GM12878 (cell line): ENCODE results near the gene GPER1.

Experiments used
- BMI1 ChIP-seq: fragments of 450-650 bp; IDR thresholded peaks from 2 replicates; pipeline ENCODE4 v1.6.1; 2016; ENCODE audit warnings: mild to moderate bottlenecking, moderate library complexity, borderline replicate concordance
- BRCA1 ChIP-seq: IDR thresholded peaks from 2 replicates; pipeline ENCODE4 v1.6.1; 2011; ENCODE audit warnings: low read depth, low read length, improper control_type of control experiment
- ETV6 ChIP-seq, 2 experiments: fragments of 450-650 bp in 1 of 2; IDR thresholded peaks in 1 of 2; conservative IDR thresholded peaks in 1 of 2; 2 replicates each; pipeline ENCODE4 v1.6.1; 2014; ENCODE audit warnings: antibody characterized with exemption in 1 of 2, borderline replicate concordance in 1 of 2, low read depth in 1 of 2, mild to moderate bottlenecking in 1 of 2, moderate library complexity in 1 of 2
- EZH2 ChIP-seq: IDR thresholded peaks from 2 replicates; pipeline ENCODE4 v1.6.1; 2012; ENCODE audit warnings: low read depth, mild to moderate bottlenecking, control low read depth, inconsistent platforms, low read length, borderline replicate concordance; ENCODE audit not compliant: control insufficient read depth
- HDAC2 ChIP-seq: fragments of 200-600 bp; sonication (generic); IDR thresholded peaks from 2 replicates; pipeline ENCODE4 v1.6.1; 2017
- JUND ChIP-seq: IDR thresholded peaks from 2 replicates; pipeline ENCODE4 v1.6.1; 2012; ENCODE audit warnings: low read depth, mild to moderate bottlenecking, low read length, improper control_type of control experiment, moderate library complexity
- RAD21 ChIP-seq: IDR thresholded peaks from 2 replicates; pipeline ENCODE4 v1.6.1; 2011; ENCODE audit warnings: mild to moderate bottlenecking, low read depth, low read length, moderate library complexity; ENCODE audit not compliant: insufficient read depth
- SIX5 ChIP-seq: IDR thresholded peaks from 2 replicates; pipeline ENCODE4 v1.6.1; 2011; ENCODE audit warnings: mild to moderate bottlenecking, low read depth, low read length, moderate library complexity; ENCODE audit not compliant: severe bottlenecking
- SP1 ChIP-seq: IDR thresholded peaks from one replicate; pipeline ENCODE4 v1.6.1; 2011; ENCODE audit warnings: low read depth, low read length
- TF ChIP-seq, protein P1 (sequence below): IDR thresholded peaks from 2 replicates; pipeline ENCODE4 v1.6.1; 2012; ENCODE audit warnings: mild to moderate bottlenecking, low read depth, low read length
- TF ChIP-seq, protein P2 (sequence below), 3 experiments: IDR thresholded peaks in 2 of 3; conservative IDR thresholded peaks in 1 of 3; 2 replicates each; pipeline ENCODE4 v1.5.1; 2011; ENCODE audit warnings: low read depth in 3 of 3, low read length in 3 of 3, mild to moderate bottlenecking in 3 of 3, control low read depth in 2 of 3, moderate library complexity in 2 of 3, inconsistent platforms in 1 of 3, mixed read lengths in 1 of 3; ENCODE audit not compliant: control insufficient read depth in 2 of 3, insufficient read depth in 1 of 3; ENCODE audit errors: extremely low read depth in 1 of 3
- TF ChIP-seq, protein P3 (sequence below): IDR thresholded peaks from 2 replicates; pipeline ENCODE4 v1.6.1; 2012; ENCODE audit warnings: low read depth, low read length, improper control_type of control experiment
- TF ChIP-seq, protein P4 (sequence below): IDR thresholded peaks from 2 replicates; pipeline ENCODE4 v1.6.1; 2011; ENCODE audit warnings: borderline replicate concordance, low read depth, mild to moderate bottlenecking, moderate library complexity, low read length; ENCODE audit not compliant: insufficient read depth, poor library complexity, severe bottlenecking

DNA sequence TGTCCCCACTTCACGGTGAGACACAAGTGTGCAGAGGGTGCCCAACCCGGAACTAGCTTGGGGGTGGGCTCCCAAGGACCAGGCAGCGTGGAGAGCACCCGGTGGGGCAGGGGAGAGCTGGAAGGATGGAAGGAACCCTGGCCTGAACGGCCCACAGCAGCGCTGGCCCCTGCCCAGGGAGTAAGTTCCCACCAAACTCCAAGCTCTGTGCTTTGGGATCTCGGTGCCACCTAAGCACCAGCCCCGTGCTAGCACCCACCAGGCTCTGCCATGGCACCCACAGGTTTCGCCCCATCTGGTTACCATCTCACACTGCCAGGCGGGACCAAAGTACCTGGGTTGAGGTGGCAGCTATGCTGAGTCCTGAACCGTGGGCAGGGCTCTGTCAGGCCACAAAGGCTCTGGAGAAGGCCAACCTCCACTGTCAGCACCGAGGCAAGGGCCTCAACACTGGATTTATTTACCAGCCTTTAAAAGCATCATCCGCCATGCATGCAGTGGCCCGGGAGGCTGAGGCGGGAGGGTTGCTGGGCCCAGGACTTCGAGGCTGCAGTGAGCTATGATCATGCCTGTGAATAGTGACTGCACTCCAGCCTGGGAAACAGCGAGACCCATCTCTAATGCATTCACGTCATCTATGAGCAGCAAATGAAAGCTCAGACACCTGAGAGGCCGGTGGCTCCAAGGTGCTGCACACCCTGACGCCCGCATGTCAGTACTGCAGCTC, 16.0 kb downstream of the GPER1 start:
- no peak for TF ChIP-seq SIX5
- TF ChIP-seq, protein P1, sequence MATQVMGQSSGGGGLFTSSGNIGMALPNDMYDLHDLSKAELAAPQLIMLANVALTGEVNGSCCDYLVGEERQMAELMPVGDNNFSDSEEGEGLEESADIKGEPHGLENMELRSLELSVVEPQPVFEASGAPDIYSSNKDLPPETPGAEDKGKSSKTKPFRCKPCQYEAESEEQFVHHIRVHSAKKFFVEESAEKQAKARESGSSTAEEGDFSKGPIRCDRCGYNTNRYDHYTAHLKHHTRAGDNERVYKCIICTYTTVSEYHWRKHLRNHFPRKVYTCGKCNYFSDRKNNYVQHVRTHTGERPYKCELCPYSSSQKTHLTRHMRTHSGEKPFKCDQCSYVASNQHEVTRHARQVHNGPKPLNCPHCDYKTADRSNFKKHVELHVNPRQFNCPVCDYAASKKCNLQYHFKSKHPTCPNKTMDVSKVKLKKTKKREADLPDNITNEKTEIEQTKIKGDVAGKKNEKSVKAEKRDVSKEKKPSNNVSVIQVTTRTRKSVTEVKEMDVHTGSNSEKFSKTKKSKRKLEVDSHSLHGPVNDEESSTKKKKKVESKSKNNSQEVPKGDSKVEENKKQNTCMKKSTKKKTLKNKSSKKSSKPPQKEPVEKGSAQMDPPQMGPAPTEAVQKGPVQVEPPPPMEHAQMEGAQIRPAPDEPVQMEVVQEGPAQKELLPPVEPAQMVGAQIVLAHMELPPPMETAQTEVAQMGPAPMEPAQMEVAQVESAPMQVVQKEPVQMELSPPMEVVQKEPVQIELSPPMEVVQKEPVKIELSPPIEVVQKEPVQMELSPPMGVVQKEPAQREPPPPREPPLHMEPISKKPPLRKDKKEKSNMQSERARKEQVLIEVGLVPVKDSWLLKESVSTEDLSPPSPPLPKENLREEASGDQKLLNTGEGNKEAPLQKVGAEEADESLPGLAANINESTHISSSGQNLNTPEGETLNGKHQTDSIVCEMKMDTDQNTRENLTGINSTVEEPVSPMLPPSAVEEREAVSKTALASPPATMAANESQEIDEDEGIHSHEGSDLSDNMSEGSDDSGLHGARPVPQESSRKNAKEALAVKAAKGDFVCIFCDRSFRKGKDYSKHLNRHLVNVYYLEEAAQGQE = no peak
- TF ChIP-seq, protein P2, sequence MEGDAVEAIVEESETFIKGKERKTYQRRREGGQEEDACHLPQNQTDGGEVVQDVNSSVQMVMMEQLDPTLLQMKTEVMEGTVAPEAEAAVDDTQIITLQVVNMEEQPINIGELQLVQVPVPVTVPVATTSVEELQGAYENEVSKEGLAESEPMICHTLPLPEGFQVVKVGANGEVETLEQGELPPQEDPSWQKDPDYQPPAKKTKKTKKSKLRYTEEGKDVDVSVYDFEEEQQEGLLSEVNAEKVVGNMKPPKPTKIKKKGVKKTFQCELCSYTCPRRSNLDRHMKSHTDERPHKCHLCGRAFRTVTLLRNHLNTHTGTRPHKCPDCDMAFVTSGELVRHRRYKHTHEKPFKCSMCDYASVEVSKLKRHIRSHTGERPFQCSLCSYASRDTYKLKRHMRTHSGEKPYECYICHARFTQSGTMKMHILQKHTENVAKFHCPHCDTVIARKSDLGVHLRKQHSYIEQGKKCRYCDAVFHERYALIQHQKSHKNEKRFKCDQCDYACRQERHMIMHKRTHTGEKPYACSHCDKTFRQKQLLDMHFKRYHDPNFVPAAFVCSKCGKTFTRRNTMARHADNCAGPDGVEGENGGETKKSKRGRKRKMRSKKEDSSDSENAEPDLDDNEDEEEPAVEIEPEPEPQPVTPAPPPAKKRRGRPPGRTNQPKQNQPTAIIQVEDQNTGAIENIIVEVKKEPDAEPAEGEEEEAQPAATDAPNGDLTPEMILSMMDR (IDR thresholded peaks at IDR 0.05 in 2 of 3, conservative IDR thresholded peaks at IDR 0.05 in 1 of 3; ENCODE audit: control insufficient read depth in 2 of 3, extremely low read depth in 1 of 3, insufficient read depth in 1 of 3, low read depth in 3 of 3, low read length in 3 of 3) = no peak
- TF ChIP-seq SP1 = no peak
- no peak for TF ChIP-seq EZH2
- TF ChIP-seq, protein P3, sequence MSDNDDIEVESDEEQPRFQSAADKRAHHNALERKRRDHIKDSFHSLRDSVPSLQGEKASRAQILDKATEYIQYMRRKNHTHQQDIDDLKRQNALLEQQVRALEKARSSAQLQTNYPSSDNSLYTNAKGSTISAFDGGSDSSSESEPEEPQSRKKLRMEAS = no peak
- TF ChIP-seq BRCA1 = no peak
- TF ChIP-seq ETV6 (conservative IDR thresholded peaks at IDR 0.05 in 1 of 2, IDR thresholded peaks at IDR 0.05 in 1 of 2; ENCODE audit: borderline replicate concordance in 1 of 2, low read depth in 1 of 2) = no peak
- TF ChIP-seq, protein P4, sequence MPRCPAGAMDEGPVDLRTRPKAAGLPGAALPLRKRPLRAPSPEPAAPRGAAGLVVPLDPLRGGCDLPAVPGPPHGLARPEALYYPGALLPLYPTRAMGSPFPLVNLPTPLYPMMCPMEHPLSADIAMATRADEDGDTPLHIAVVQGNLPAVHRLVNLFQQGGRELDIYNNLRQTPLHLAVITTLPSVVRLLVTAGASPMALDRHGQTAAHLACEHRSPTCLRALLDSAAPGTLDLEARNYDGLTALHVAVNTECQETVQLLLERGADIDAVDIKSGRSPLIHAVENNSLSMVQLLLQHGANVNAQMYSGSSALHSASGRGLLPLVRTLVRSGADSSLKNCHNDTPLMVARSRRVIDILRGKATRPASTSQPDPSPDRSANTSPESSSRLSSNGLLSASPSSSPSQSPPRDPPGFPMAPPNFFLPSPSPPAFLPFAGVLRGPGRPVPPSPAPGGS = no peak
- no peak for TF ChIP-seq RAD21
- TF ChIP-seq BMI1 = no peak
- no peak for TF ChIP-seq JUND
- no peak for TF ChIP-seq HDAC2
